GM13976 (cell line): ENCODE results near the gene MLLT3.

Source experiments
- DNase-seq: peaks from one replicate; pipeline ENCODE4 v3.0.0; 2012; ENCODE audit warnings: low spot score
- CTCF ChIP-seq: IDR thresholded peaks from 2 replicates; pipeline ENCODE4 v1.5.1; 2012; ENCODE audit warnings: borderline replicate concordance, mild to moderate bottlenecking; ENCODE audit not compliant: insufficient read depth; ENCODE audit errors: extremely low read depth, missing control alignments, control extremely low read depth
- in situ Hi-C: fragments of 300-500 bp; cut with MboI; formaldehyde crosslinking; loops from one replicate; pipeline ENCODE4 v1.12.0; 2022; ENCODE audit warnings: low sequenced_read_pairs, mixed read lengths, inconsistent platforms; ENCODE audit not compliant: unreplicated experiment

Gene MLLT3

GRCh38 chr9:20499013-20499412, 123.3 kb downstream of the MLLT3 start:
- no peak for TF ChIP-seq CTCF
- DNase-seq = no peak
- in situ Hi-C loops = no loop called here

- no peak for DNase-seq
- no peak for TF ChIP-seq CTCF
- in situ Hi-C loops = no loop called here
These were observed 126.0 kb downstream of the MLLT3 start for GRCh38 chr9:20496328-20496727.

GRCh38 chr9:20495098-20495497, 127.2 kb downstream of the MLLT3 start:
- DNase-seq = no peak
- no peak for TF ChIP-seq CTCF

GRCh38 chr9:20494035-20494434, 128.3 kb downstream of the MLLT3 start:
- in situ Hi-C loops = no loop called here

More at GRCh38 chr9:20495098-20495497, 127.2 kb downstream of the MLLT3 start:
- in situ Hi-C loops = no loop called here

GRCh38 chr9:20492772-20493171, 129.5 kb downstream of the MLLT3 start:
- TF ChIP-seq CTCF = no peak
- in situ Hi-C loops = no loop called here
- no peak for DNase-seq

More at GRCh38 chr9:20494035-20494434, 128.3 kb downstream of the MLLT3 start:
- DNase-seq = no peak
- no peak for TF ChIP-seq CTCF

GRCh38 chr9:20491612-20492011, 130.7 kb downstream of the MLLT3 start:
- no peak for DNase-seq
- in situ Hi-C loops = no loop called here
- no peak for TF ChIP-seq CTCF
